ENCODE data around the gene UNC13D. TPM values are rescaled to one million over a fixed set of nuclear protein-coding genes. Genes with fewer than 3 reads are reported as not detected.

UNC13D gene
- total and polyA plus RNA-seq, 9 of the 15 experiments (the other 6 are each of a cell fraction or from before 2014, with no cell fraction given) = 0.86 to 244 (median 69.2) TPM

GRCh38 chr17:75855310-75856061, 11.3 kb upstream of the UNC13D start, which contains the start of gene WBP2 (continued):
- peak; percentile 84; the same call in 1 of the 2 replicates for TF ChIP-seq BACH1 (tag; IDR thresholded peaks at IDR 0.05)
- TF ChIP-seq, protein P1, sequence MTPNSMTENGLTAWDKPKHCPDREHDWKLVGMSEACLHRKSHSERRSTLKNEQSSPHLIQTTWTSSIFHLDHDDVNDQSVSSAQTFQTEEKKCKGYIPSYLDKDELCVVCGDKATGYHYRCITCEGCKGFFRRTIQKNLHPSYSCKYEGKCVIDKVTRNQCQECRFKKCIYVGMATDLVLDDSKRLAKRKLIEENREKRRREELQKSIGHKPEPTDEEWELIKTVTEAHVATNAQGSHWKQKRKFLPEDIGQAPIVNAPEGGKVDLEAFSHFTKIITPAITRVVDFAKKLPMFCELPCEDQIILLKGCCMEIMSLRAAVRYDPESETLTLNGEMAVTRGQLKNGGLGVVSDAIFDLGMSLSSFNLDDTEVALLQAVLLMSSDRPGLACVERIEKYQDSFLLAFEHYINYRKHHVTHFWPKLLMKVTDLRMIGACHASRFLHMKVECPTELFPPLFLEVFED (CRISPR knock-in tag; conservative IDR thresholded peaks at IDR 0.05) = no peak

DNA sequence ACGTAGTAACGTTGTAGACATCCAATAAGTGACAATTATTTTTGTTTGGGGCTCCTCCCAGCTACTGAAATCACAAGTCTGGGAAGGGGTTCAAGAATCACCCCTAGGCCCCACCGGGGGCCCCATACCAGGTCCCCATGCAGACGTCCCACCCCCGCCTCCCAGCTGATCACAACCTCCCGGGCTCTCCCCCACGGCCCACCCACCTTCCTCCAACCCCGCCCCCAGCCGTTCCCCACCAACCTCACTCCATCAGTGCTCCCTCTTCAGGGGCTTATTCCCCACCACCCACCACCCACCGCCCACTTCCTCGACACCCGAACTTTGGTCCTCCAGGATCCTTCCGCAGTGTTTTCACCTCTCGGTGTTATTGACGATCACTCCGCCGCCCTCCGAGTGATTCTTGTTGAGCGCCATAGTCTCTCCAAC, 10.7 kb upstream of the UNC13D start:
- Histone ChIP-seq H3K27ac (ENCODE audit: extremely low read depth, low read depth, low read length) (peak overlapping the region; percentile 84), H2AFZ (ENCODE audit: low read depth, low read length) (peak overlapping the region; percentile 68; the same call in 1 of the 2 replicates), H3K9me3 (replicated peaks; ENCODE audit: control insufficient read depth, insufficient read depth, low read depth, low read length) (no peaks in the 10 kb centered on the region), H4K20me1 (replicated peaks; ENCODE audit: control insufficient read depth, insufficient read depth, low read length) (no peaks in the 10 kb centered on the region), H3K27me3 (ENCODE audit: control insufficient read depth in 2 of 2, insufficient read depth in 2 of 2, low read length in 2 of 2) (no peaks in the 10 kb centered on the region), H3K9me1 (ENCODE audit: control insufficient read depth, insufficient read depth, low read length) (no peaks in the 10 kb centered on the region), H3K4me2 (ENCODE audit: insufficient read depth, low read length) (peak overlapping the region; percentile 93), H3K79me2 (ENCODE audit: control insufficient read depth, insufficient read depth, low read length) (peaks cover 34% of the 10 kb centered on the region), H3K9ac (ENCODE audit: insufficient read depth in 1 of 2, low read depth in 2 of 2, low read length in 2 of 2) (peak overlapping the region; percentile 77 to 83), H3K36me3 (ENCODE audit: control insufficient read depth, insufficient read depth, low read length) (peaks cover 15% of the 10 kb centered on the region; the same call in 2 of the 3 replicates), H3K4me3 (peak overlapping the region; percentile 88), H3K4me1 (replicated peaks in 1 of 2; ENCODE audit: control insufficient read depth in 2 of 2, insufficient read depth in 2 of 2, low read length in 2 of 2) (peaks cover 31 to 35% of the 10 kb centered on the region in 2 experiments)
- FAIRE-seq = no peak
- DNase-seq (ENCODE audit: extremely low read depth in 1 of 4, low spot score in 3 of 4) = peak in 3 of 4 experiments; percentile 79 to 83 (median 81)
- no TSS peak for BruUV-seq (replicated peaks)
- ChIA-PET CTCF (ENCODE audit: low intra/inter-chr PET ratio) (interaction anchor here (2.6 kb wide), 1 partner anchor 42 kb away, joined by 16 read pairs; the partner anchor contains the start of gene TRIM65), POLR2A (interaction anchor here (0.7 to 8.2 kb wide), 13 partner anchors 10 to 418 kb away, joined by 3 to 109 read pairs (median 4); partner anchors contain the start of genes GALK1, UNC13D and UNK)
- intact Hi-C loops (cut with micrococcal nuclease) = loop anchor here (2.0 to 5.0 kb wide), 2 partner anchors 42 to 73 kb away; partner anchors contain the start of genes TRIM65 and UNK
- peak; percentile 12 for ATAC-seq
- 0% methylated on average over 15 of the region's 19 CpGs for WGBS (ENCODE audit: insufficient coverage, low coverage, missing lambda C conversion rate)
- in situ Hi-C loops (cut with MboI) = no loop called here
- TF ChIP-seq, protein P2, sequence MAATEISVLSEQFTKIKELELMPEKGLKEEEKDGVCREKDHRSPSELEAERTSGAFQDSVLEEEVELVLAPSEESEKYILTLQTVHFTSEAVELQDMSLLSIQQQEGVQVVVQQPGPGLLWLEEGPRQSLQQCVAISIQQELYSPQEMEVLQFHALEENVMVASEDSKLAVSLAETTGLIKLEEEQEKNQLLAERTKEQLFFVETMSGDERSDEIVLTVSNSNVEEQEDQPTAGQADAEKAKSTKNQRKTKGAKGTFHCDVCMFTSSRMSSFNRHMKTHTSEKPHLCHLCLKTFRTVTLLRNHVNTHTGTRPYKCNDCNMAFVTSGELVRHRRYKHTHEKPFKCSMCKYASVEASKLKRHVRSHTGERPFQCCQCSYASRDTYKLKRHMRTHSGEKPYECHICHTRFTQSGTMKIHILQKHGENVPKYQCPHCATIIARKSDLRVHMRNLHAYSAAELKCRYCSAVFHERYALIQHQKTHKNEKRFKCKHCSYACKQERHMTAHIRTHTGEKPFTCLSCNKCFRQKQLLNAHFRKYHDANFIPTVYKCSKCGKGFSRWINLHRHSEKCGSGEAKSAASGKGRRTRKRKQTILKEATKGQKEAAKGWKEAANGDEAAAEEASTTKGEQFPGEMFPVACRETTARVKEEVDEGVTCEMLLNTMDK (IDR thresholded peaks at IDR 0.05; ENCODE audit: borderline replicate concordance, insufficient read depth, low read depth, low read length, poor library complexity, severe bottlenecking) = no peak
- TF ChIP-seq, protein P3, sequence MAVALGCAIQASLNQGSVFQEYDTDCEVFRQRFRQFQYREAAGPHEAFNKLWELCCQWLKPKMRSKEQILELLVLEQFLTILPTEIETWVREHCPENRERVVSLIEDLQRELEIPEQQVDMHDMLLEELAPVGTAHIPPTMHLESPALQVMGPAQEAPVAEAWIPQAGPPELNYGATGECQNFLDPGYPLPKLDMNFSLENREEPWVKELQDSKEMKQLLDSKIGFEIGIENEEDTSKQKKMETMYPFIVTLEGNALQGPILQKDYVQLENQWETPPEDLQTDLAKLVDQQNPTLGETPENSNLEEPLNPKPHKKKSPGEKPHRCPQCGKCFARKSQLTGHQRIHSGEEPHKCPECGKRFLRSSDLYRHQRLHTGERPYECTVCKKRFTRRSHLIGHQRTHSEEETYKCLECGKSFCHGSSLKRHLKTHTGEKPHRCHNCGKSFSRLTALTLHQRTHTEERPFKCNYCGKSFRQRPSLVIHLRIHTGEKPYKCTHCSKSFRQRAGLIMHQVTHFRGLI (CRISPR knock-in tag; IDR thresholded peaks at IDR 0.05) = no peak
- TF ChIP-seq POLR2B (IDR thresholded peaks at IDR 0.05; ENCODE audit: low read depth, partially characterized antibody) = no peak
- TF ChIP-seq, protein P4, sequence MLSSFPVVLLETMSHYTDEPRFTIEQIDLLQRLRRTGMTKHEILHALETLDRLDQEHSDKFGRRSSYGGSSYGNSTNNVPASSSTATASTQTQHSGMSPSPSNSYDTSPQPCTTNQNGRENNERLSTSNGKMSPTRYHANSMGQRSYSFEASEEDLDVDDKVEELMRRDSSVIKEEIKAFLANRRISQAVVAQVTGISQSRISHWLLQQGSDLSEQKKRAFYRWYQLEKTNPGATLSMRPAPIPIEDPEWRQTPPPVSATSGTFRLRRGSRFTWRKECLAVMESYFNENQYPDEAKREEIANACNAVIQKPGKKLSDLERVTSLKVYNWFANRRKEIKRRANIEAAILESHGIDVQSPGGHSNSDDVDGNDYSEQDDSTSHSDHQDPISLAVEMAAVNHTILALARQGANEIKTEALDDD (IDR thresholded peaks at IDR 0.05) = no peak
- peak; percentile 31 for TF ChIP-seq SAP30 (IDR thresholded peaks at IDR 0.05; ENCODE audit: borderline replicate concordance, insufficient read depth, low read depth, low read length, poor library complexity, severe bottlenecking)
- no peak for TF ChIP-seq THRAP3 (IDR thresholded peaks at IDR 0.05; ENCODE audit: borderline replicate concordance)
- TF ChIP-seq ELF1 (tag; IDR thresholded peaks at IDR 0.05) = peak; percentile 41
- TF ChIP-seq HDAC1 (IDR thresholded peaks at IDR 0.05) = peak in 1 of 2 experiments; percentile 53; a peak in 2 of 4 replicates
- TF ChIP-seq HCFC1 (IDR thresholded peaks at IDR 0.05; ENCODE audit: low read depth, low read length) = no peak
- TF ChIP-seq ZNF23 (CRISPR knock-in tag; IDR thresholded peaks at IDR 0.05) = no peak
